GM21423 (cell line): ENCODE measurements around the gene STAT5A.
A peak's percentile ranks its signal among the peaks of the same experiment; 100 is the strongest.
"Not testable (repeated sequence)": the region's sequence is repeated elsewhere in the genome, so short reads cannot be mapped to it uniquely, and the experiment has no call there.

ENCODE experiments used
- ATAC-seq: cut with Tn5 transposase; IDR thresholded peaks from one replicate; pipeline ENCODE4 v1.9.1; 2021; ENCODE audit warnings: mild to moderate bottlenecking, moderate library complexity; ENCODE audit not compliant: unreplicated experiment

Gene STAT5A

DNA sequence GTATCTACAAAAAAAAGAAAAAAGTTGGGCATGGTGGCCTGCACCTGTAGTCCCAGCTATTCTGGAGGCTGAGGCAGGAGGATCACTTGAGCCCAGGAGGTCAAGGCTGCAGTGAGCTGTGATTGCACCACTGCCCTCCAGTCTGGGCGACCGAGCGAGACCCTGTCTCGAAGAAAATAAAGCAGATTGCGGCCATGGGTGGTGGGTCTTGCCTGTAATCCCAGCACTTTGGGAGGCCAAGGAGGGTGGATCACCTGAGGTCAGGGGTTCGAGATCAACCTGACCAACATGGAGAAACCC, 16.7 kb downstream of the STAT5A start:
- ATAC-seq = not testable (repeated sequence)

DNA sequence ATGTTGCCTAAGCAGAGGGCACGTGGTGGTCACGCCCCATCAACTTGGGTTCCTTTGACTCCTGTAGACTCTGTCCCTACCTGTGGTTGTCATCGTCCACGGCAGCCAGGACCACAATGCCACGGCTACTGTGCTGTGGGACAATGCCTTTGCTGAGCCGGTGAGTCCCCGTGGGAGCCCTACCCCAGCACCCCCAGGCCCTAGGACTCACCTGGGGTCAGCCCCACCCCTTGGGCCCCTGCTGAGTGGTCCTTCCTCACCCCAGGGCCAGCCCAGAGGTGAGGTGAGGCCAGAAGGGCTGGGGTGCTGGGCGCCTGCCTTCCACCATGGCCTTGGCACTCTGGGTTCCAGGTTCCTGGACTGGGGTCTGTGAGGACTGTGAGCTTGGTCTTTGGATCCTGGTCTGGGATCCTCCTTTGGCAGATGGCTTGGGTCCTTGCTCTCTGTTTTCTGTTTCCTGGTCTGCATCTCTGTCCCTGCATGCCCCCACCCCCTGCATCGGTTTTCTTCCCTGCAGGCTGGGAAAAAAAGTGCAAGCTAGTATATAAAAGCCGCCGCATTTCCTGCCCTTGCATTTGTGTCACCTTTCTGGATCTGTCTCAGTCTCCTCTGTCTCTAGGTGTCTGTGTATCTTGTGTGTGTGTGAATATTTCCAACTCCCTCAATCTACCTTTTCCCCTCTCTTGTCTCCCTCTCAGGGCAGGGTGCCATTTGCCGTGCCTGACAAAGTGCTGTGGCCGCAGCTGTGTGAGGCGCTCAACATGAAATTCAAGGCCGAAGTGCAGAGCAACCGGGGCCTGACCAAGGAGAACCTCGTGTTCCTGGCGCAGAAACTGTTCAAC, 17.5 kb downstream of the STAT5A start:
- ATAC-seq = no peak

DNA sequence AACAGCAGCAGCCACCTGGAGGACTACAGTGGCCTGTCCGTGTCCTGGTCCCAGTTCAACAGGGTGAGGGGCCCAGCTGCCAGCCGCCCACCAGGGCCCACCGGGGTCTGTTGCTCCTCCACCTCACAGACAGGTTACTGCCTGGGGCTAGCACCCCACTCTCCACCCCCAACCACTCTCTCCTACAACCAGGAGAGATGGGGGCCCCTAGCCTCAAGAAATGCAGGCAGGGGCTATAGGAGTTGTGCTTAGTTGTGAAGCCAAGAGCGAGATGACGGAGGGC, 18.0 kb downstream of the STAT5A start:
- no peak for ATAC-seq

DNA sequence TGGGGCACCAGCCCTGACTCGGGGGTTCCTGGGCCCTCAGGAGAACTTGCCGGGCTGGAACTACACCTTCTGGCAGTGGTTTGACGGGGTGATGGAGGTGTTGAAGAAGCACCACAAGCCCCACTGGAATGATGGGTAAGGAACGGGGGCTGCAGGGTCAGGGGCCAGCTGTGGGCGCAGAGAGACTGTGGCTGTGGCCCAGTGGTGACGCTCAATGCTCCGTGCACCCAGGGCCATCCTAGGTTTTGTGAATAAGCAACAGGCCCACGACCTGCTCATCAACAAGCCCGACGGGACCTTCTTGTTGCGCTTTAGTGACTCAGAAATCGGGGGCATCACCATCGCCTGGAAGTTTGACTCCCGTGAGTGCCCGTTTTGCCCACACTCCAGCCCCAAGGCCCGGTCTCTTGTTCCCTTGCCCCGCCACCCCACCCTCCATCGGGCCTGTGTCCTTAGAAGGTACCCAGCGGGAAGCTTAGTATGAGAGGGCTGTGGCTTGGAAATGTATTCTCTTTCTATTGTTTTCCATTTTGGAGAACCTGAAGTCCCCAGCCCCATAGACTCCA, 19.1 kb downstream of the STAT5A start:
- no peak for ATAC-seq

DNA sequence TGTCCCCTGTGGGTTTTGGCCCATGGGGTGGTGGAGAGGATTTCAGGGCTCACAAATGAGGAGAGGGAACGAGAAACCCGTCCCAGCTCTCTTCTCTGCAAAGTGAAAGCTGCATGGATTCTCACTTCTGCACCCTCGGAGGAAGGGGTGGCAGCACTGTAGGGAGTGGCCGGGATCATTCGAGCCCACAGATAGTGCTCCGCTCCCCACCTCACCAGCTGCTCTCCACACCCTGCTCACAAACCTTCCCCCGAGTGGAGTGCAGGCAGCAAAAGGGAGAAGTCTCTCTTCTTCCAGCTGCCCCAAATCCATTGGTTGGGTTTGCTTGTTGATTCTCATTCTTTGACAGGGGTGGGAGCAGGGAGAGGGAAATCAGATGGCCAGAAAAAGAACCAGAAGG, 20.1 kb downstream of the STAT5A start:
- no peak for ATAC-seq

DNA sequence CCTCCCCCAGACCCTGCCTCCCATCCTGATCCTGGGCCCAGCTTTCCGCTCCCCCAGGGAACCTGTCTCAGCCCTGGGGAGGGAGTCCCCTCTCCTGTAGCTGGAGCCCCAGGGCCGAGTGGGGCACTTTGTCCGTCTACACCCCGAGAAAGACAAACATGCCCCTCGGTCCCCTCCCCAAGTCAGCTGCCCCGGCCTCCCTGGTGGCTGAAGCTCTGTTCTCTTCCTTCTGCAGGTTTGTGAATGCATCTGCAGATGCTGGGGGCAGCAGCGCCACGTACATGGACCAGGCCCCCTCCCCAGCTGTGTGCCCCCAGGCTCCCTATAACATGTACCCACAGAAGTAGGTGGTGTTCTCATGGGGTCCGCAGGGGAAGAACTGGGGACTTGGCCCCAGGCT, 20.8 kb downstream of the STAT5A start:
- no peak for ATAC-seq

DNA sequence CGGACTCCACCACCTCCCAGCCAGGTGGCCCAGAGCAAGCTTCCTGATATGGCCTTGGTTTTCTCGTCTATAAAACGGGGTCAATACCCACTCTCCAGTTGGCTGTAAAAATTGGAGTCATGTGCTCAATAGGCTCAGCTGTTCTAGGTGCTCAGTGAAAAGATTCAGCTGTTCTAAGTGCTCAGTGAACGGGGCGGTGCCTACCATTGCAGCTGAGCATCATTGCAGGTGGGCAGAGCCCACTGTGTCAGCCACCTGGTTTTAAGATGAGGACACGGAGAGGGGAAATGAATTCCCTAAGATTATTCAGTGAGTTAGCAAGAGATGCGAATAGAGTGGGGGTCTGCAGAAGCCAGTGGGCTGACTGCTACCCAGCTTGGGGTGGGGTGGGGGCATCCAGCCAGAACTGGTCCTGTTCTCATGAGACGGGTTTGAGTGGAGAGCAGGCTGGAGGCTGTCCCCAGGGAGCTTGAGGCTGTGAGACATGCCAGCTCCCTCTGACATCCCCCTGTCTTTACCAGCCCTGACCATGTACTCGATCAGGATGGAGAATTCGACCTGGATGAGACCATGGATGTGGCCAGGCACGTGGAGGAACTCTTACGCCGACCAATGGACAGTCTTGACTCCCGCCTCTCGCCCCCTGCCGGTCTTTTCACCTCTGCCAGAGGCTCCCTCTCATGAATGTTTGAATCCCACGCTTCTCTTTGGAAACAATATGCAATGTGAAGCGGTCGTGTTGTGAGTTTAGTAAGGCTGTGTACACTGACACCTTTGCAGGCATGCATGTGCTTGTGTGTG, 21.9 kb downstream of the STAT5A start:
- ATAC-seq = no peak

DNA sequence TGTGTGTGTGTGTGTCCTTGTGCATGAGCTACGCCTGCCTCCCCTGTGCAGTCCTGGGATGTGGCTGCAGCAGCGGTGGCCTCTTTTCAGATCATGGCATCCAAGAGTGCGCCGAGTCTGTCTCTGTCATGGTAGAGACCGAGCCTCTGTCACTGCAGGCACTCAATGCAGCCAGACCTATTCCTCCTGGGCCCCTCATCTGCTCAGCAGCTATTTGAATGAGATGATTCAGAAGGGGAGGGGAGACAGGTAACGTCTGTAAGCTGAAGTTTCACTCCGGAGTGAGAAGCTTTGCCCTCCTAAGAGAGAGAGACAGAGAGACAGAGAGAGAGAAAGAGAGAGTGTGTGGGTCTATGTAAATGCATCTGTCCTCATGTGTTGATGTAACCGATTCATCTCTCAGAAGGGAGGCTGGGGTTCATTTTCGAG, 22.5 kb downstream of the STAT5A start:
- ATAC-seq = no peak

DNA sequence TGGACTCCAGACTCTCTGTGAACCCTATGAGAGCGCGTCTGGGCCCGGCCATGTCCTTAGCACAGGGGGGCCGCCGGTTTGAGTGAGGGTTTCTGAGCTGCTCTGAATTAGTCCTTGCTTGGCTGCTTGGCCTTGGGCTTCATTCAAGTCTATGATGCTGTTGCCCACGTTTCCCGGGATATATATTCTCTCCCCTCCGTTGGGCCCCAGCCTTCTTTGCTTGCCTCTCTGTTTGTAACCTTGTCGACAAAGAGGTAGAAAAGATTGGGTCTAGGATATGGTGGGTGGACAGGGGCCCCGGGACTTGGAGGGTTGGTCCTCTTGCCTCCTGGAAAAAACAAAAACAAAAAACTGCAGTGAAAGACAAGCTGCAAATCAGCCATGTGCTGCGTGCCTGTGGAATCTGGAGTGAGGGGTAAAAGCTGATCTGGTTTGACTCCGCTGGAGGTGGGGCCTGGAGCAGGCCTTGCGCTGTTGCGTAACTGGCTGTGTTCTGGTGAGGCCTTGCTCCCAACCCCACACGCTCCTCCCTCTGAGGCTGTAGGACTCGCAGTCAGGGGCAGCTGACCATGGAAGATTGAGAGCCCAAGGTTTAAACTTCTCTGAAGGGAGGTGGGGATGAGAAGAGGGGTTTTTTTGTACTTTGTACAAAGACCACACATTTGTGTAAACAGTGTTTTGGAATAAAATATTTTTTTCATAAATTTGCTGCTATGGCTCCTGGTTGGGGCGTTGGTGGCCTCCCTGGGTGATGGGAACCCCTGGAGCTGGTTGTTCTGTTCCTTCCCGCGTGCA, 23.1 kb downstream of the STAT5A start:
- no peak for ATAC-seq

DNA sequence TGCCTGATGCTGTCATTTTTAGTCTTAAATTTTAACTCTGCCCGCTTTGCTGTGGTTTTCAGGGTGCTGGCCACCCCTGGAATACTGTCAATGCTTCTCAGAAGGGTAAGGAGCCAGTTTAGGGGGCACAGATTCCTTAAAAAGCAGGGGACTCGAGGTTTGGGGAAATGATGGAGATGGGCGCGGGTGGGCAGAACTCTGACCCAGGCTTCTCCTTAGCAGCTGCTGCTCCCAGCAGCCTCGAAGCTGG, 23.7 kb downstream of the STAT5A start:
- no peak for ATAC-seq

DNA sequence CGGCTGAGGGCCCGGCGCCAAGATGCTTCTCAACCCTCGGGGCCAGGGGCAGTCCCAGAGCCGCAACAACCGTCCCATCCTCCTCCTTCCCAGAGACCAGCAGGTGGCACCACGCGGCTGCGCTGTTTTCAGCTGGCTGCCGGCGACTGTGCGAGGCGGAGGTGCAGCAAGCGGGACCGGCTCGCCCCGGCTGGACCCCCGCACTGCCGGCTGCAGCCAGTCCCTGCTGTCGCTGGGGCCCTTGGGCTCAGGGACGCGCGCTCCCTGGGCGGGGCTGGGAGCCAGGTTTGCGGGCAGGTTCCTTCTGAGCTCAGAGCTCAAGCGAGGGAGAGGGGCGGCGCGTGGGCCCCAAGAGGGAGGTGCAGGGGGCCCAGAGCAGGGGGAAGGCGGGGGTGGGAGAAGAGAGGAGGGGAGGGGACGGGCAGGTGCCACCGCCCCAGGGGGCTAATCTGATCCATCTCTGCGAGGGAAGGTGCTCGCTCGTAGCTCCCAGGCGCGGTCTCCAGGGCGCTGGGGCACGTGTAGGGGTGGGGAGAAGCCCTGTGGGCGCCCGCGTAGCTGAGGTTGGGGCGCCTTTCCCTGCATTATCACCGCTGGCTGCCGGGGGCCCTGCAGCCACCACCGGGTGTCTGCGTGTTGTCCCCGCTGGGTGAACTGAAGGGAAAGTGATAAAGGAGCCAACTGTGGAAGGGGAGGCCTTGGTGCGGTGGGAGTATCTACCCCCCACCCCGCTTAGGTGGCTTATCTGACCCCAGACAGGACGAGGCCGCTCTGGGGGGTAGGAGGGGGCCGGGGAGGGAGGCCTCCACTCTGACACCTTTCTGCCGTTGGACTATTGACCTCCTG, 24.2 kb downstream of the STAT5A start:
- no peak for ATAC-seq

DNA sequence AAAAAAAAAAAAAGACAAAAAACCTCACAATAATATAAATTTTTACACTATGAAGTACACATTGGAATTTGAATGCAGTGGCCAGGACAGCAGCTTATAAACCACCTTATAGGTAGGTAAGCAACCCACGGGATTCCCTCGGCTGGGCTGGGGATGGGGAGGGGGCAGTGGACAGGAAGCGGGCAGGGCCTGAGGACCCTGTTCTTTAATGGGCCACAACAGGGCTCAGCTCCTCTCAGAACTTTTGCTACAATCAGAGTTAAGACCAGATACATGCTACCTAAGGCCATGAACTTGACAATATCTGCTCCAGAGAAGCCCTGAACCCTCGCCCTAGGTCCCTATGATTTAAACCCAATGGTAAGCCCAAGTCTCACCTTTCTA, 25.1 kb downstream of the STAT5A start:
- no peak for ATAC-seq

DNA sequence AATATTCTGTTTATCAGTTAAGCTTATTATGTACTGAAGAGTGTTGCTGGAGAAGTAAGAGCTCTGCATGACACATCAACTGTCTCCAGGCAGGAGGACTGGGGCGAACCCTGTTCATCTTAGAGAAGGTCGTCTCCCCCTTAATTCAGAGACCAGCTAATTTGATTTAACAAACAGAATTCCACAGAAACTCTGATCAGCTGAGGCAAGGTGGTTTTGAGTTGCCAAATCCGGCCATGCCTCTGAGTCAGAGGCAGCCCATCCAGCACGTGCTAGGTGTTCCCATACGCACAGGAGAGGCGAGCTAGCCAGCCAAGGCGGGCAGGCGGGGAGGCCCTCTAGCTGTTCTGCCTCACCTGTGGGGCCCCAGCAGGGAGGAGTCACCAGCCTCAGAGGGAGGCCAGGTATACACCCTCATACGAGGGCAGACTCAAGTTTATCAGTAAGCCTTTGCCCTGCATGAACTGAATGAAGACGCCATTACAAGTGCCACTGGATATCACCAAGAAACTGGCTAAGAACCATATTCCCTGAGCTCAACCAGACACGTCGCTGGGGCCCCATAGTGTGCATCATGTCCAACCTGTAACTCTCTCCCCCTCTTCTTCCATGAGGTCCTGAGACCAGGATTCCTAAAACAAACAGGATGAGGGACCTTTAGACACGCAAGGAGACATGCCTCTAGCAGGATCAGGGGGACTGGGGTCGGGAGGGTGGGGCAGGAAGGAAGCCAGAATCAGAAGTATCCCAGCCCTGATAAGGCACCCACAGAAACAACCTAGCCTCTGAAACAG, 25.7 kb downstream of the STAT5A start:
- ATAC-seq = no peak

DNA sequence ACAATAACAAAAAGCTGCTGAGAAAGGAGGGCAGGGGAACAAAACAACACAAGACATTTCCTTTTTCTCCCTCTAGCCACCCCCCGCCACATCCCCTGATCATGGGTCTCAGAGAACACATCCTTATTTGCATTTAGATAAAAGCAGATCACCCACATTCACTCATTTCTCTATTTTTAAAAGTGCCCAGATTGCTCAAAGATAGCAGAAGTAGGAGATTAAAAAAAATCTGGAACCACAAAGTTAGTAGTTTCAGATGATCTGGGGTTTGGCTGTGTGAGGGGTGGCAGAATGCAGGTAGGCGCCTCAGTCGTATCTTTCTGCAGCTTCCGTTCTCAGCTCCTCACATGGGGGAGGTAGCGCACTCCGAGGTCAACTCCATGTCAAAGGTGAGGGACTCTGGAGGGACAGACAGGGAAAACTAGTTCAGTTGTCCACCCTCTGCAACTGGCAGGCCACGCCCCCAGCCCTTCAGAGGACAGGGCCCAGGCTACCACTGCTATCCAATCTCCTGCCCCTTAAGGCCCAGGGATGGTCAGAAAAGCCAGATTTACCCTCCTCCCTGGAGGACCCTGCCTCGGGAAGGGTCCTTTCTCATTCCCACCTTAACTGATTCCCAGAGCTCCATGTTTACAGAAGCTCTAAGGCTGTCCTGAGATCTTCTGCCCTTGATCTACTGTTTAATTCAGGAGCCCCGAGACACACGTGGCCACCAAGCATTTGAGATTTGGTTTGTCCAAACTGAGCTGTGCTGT, 27.3 kb downstream of the STAT5A start:
- ATAC-seq = peak; percentile 39

DNA sequence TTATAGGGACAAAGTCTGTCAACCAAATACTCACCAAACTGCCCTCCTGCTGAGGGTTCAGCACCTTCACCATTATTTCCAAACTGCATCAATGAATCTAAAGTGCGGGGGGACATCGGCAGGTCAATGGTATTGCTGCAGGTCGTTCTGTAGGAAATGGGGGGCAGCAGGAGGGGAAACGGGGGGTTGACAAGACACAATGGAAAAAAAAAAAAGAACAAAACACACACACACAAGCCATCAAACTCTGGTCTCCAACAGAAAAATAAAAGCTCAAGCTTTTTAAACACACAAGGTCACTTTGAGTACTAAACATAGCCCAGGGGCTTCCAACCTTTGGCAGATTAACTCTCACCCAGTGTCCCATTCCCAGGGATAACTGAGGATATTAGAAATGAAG, 28.5 kb downstream of the STAT5A start:
- no peak for ATAC-seq

DNA sequence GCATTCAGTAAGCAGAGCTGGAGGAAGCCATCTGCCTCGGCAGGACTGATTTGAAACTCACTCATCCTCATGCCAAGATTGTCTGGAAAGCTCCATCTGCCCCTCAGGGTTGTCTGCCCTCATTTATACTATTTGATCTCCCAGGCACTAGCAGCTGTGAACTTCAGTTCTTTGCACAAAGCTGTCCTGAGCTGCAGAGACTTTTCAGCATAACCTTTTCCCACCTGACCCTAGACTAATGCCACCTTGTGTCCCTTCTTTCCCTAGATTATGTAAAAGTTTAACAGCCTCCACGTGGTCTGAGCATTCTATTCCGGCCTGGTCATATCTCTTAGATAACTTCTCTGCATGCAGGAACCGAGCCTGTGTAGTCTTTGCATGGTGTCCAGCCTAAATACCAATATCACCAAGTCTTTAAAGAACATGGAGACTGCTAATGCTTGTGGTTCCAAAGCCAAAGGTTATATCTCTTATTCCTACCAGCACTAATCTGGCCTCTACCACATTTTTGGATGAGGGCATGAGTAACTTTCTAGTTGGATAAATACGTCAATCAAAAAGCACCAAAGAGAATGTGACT, 29.1 kb downstream of the STAT5A start:
- no peak for ATAC-seq

DNA sequence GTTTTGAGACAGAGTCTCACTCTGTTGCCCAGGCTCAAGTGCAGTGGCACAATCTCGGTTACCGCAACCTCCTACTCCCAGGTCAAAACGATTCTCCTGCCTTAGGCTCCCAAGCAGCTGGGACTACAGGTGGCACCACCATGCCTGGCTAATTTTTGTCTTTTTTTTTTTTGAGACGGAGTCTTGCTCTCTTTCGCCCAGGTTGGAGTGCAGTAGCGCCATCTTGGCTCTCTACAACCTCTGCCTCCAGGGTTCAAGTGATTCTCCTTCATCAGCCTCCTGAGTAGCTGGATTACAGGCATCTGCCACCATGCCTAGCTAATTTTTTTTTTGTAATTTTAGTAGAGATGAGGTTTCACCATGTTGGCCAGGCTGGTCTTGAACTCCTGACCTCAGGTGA, 29.7 kb downstream of the STAT5A start:
- ATAC-seq = not testable (repeated sequence)

DNA sequence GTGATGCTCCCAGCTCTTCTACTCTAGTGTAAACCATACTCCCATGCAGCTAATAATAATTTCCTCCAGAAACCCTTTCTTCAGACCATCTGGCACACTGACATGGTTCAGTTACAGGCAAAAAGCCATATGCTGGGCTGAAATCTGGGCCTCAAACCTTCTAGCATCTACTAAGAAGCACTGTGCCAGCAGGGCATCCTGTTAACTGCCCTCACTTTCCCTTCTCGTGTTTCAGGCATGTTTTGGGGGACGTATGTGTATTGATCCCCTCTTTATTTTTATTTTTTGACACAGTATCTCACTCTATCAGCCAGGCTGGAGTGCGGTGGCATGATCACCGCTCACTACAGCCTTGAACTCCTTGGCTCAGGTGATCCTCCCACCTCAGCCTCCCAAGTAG, 33.3 kb downstream of the STAT5A start:
- no peak for ATAC-seq
